ENCODE results near the gene CFAP99. TPM values are rescaled to one million over a fixed set of nuclear protein-coding genes. Genes with fewer than 3 reads are reported as not detected.

The CFAP99 gene
- total and polyA plus RNA-seq, 8 donors = 0.05 to 1.4 (median 0.62) TPM; not detected in 3

DNA sequence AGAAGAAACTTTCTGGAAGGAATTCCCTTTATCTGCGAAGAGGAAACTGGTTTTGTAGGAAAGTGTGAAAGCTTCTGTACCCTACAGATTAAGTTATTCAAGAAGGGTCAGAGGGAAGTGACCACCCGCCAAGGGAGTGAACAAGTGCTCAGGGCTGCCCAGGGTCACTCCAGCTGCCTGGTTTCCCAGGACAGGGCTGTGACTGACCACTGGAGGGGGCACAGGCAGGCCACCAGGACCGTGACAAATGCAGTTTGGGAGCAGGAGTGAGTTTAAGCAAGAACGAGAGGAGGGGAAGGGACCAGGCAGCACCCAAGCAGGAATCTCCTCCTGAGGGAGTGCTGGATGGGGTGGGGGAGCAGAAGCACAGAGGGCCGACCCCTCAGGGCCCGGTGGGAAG, 34.5 kb upstream of the CFAP99 start:
- WGBS, 5 donors = 66 to 80% (median 74%) methylated on average over 6 of the region's 6 CpGs
- no peak for DNase-seq
- no peak overlapping the region for H3K27ac ChIP-seq

DNA sequence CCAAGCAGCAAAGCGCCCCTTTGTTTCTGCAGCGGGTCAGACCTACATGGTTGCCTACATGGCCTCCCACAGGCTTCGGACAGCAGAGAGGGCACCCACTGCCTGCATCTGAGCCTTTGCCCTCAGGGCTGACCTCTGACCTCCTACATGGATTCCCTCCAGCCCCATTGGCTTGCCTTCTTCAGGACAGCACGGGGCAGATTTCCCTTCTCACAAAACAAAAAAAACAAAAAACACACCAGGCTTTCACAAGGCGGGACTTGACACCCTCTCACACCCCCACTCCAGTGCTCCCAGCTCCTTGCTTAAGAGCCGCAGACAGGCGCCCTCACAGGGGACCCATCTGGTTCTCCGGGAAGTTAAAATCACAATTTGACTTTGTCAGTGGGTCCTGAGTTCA, 33.2 kb upstream of the CFAP99 start:
- peaks cover 0 to 6% (median 0%) of the 10 kb centered on the region in 4 donors for H3K4me1 ChIP-seq
- intact Hi-C loops (cut with DNase I; ENCODE audit: low total_unique reads) = no loop called here
- no peaks in the 10 kb centered on the region for H3K36me3 ChIP-seq
- H3K27ac ChIP-seq = no peak overlapping the region
- TF ChIP-seq POLR2AphosphoS5 (IDR thresholded peaks at IDR 0.05) = no peak
- 83 to 91% (median 89%) methylated on average over 6 to 8 of the region's 8 CpGs for WGBS, 5 donors
- peaks cover 0 to 6% (median 0%) of the 10 kb centered on the region in 3 donors for H3K27me3 ChIP-seq
- H3K9me3 ChIP-seq = no peaks in the 10 kb centered on the region
- DNase-seq = no peak
- H3K4me3 ChIP-seq = no peak overlapping the region

More for the DNA sequence above, 34.5 kb upstream of the CFAP99 start:
- TF ChIP-seq POLR2A (IDR thresholded peaks at IDR 0.05) (no peak), EP300 (IDR thresholded peaks at IDR 0.05) (no peak), POLR2AphosphoS5 (IDR thresholded peaks at IDR 0.05) (no peak)
- TF ChIP-seq, protein P1, sequence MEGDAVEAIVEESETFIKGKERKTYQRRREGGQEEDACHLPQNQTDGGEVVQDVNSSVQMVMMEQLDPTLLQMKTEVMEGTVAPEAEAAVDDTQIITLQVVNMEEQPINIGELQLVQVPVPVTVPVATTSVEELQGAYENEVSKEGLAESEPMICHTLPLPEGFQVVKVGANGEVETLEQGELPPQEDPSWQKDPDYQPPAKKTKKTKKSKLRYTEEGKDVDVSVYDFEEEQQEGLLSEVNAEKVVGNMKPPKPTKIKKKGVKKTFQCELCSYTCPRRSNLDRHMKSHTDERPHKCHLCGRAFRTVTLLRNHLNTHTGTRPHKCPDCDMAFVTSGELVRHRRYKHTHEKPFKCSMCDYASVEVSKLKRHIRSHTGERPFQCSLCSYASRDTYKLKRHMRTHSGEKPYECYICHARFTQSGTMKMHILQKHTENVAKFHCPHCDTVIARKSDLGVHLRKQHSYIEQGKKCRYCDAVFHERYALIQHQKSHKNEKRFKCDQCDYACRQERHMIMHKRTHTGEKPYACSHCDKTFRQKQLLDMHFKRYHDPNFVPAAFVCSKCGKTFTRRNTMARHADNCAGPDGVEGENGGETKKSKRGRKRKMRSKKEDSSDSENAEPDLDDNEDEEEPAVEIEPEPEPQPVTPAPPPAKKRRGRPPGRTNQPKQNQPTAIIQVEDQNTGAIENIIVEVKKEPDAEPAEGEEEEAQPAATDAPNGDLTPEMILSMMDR (IDR thresholded peaks at IDR 0.05) = no peak
- Histone ChIP-seq H3K9me3 (no peaks in the 10 kb centered on the region), H3K4me3 (no peak overlapping the region), H3K36me3 (no peaks in the 10 kb centered on the region), H3K4me1 (peaks cover 0 to 5% (median 0%) of the 10 kb centered on the region in 4 donors), H3K27me3 (peaks cover 0 to 4% (median 0%) of the 10 kb centered on the region in 3 donors)
- intact Hi-C loops (cut with DNase I; ENCODE audit: low total_unique reads) = no loop called here

DNA sequence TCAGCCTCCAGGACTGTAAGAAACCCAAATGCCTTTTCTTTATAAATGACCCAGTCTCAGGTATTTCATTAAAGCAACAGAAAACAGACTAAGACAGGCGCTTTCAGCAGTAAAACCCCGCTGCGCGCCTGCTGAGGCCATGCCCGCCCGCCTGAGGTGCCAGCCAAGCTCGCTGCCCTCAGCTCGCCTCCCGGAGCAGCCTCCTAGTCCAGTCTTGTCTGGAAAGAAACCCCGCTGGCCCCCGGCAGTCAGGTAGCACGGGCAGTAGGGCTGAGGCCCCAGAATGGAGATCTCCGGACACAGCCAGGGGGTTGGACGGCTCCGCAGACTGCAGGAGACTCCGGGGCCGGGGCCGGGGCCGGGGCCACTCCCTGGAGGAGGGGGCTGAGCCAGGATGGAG, 32.0 kb upstream of the CFAP99 start:
- WGBS, 5 donors = 90 to 96% (median 94%) methylated on average over 14 to 19 of the region's 19 CpGs
- intact Hi-C loops (cut with DNase I; ENCODE audit: low total_unique reads) = no loop called here
- no peak for TF ChIP-seq POLR2AphosphoS5 (IDR thresholded peaks at IDR 0.05)
- TF ChIP-seq, protein P1 (IDR thresholded peaks at IDR 0.05) = no peak
- no peak for TF ChIP-seq EP300 (IDR thresholded peaks at IDR 0.05)
- TF ChIP-seq POLR2A (IDR thresholded peaks at IDR 0.05) = no peak
- Histone ChIP-seq H3K9me3 (no peaks in the 10 kb centered on the region), H3K27ac (no peak overlapping the region), H3K36me3 (no peaks in the 10 kb centered on the region), H3K27me3 (peaks cover 0 to 12% (median 0%) of the 10 kb centered on the region in 3 donors), H3K4me3 (no peak overlapping the region), H3K4me1 (peaks cover 0 to 6% (median 0%) of the 10 kb centered on the region in 4 donors)
- DNase-seq = no peak

DNA sequence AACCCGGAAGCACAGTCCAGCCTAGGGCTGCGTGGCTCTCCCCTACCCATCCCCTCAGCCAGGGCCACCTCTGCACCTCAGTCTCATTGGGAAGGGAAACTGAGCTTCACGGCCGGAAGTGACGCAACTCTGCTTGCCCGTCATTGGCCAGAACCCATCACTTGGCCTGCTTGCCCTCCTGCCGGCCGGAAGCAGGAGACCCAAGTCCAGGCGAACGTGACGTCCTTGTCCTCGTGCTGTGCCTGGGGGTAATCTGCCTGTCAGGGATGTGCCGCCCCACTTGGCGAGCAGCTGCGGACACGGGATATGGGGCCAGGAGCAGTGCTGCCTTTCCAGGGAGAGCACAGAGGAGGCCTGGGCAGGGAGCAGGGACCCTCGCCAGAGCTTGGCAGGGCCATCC, 31.5 kb upstream of the CFAP99 start:
- WGBS, 5 donors = 95 to 98% (median 96%) methylated on average over 11 to 17 of the region's 17 CpGs
- no peak for DNase-seq
- Histone ChIP-seq H3K27ac (no peak overlapping the region), H3K36me3 (no peaks in the 10 kb centered on the region), H3K27me3 (peaks cover 0 to 12% (median 0%) of the 10 kb centered on the region in 3 donors), H3K4me1 (peaks cover 0 to 6% (median 0%) of the 10 kb centered on the region in 4 donors), H3K4me3 (no peak overlapping the region), H3K9me3 (no peaks in the 10 kb centered on the region)
- TF ChIP-seq POLR2AphosphoS5 (IDR thresholded peaks at IDR 0.05) (no peak), EP300 (IDR thresholded peaks at IDR 0.05) (no peak), POLR2A (IDR thresholded peaks at IDR 0.05) (no peak)
- TF ChIP-seq, protein P1 (IDR thresholded peaks at IDR 0.05) = no peak
- intact Hi-C loops (cut with DNase I; ENCODE audit: low total_unique reads) = no loop called here

DNA sequence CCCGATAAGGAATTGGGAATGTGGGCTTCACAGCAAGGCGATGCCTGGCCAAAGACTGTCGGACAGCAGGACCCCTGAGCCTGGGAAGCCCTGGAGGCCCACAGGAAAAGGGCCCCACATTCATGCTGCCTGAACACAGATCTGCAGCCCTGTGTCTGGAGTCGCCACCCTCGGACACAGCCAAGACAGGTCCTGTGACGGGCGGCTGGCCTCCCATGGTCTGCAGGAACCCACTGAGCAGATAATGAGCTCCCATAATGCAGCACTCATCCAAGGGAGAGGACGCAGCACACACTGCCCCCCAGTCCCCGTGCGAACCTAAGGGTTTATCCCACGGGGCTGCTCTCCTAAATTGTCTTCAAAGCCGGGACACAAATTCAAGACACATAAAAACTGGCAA, 30.9 kb upstream of the CFAP99 start:
- no peak for DNase-seq
- intact Hi-C loops (cut with DNase I; ENCODE audit: low total_unique reads) = no loop called here
- H3K4me1 ChIP-seq = peaks cover 0 to 6% (median under 1%) of the 10 kb centered on the region in 4 donors
- H3K27ac ChIP-seq = no peak overlapping the region
- H3K9me3 ChIP-seq = no peaks in the 10 kb centered on the region
- 90 to 96% (median 92%) methylated on average over 8 to 12 of the region's 12 CpGs for WGBS, 5 donors
- TF ChIP-seq, protein P1 (IDR thresholded peaks at IDR 0.05) = no peak
- TF ChIP-seq POLR2A (IDR thresholded peaks at IDR 0.05) = no peak
- TF ChIP-seq POLR2AphosphoS5 (IDR thresholded peaks at IDR 0.05) = no peak
- no peak for TF ChIP-seq EP300 (IDR thresholded peaks at IDR 0.05)
- H3K27me3 ChIP-seq = peaks cover 0 to 12% (median 0%) of the 10 kb centered on the region in 3 donors
- H3K36me3 ChIP-seq = no peaks in the 10 kb centered on the region
- H3K4me3 ChIP-seq = no peak overlapping the region

Measured in stomach (tissue), 9 donors.